ENCODE results near the gene STYX.

DNA sequence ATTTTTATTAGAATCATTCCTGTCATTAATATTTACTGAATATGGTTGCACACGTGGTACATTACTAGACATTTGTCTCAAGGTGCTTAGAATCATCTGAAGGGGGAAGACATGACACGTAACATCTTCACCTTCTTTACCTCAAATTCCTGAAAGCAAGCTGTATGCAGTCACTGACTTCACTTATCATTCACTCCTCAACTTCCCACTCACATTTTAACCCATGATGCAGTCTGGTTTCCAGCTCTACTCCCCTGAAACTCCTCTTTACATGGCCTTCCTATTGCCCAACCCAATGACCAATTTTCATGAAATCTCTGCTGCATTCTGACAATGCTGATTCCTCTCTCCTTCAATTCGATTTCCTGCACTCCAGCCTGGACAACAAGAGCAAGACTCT, 28.7 kb upstream of the STYX start:
- TF ChIP-seq, protein P1, sequence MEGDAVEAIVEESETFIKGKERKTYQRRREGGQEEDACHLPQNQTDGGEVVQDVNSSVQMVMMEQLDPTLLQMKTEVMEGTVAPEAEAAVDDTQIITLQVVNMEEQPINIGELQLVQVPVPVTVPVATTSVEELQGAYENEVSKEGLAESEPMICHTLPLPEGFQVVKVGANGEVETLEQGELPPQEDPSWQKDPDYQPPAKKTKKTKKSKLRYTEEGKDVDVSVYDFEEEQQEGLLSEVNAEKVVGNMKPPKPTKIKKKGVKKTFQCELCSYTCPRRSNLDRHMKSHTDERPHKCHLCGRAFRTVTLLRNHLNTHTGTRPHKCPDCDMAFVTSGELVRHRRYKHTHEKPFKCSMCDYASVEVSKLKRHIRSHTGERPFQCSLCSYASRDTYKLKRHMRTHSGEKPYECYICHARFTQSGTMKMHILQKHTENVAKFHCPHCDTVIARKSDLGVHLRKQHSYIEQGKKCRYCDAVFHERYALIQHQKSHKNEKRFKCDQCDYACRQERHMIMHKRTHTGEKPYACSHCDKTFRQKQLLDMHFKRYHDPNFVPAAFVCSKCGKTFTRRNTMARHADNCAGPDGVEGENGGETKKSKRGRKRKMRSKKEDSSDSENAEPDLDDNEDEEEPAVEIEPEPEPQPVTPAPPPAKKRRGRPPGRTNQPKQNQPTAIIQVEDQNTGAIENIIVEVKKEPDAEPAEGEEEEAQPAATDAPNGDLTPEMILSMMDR (IDR thresholded peaks at IDR 0.05) = no peak
- TF ChIP-seq SIN3A (IDR thresholded peaks at IDR 0.05; ENCODE audit: borderline replicate concordance, low read depth, low read length) = no peak

All from SK-N-SH (cell line).